ENCODE data around the gene IL1RAPL2.

The IL1RAPL2 gene

DNA sequence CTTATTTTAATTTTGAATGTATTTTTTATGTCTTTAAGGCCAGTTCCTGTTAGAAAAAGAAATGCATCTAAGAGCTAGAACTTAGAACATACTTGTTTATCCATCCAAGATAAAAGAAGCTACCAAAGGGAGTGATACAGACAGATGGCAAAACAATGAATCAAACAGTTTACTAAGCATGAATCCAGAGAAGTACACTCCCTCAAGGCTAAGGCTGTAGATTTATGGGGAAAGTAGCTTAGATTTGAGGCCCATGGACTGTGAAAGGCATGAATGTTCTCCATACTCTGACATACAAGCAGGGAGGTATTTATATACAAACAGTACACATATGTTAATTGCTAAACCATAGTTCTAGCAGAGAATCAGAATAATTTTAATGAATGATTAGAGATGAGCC lies 1001.1 kb downstream of the IL1RAPL2 start:
- H3K4me3 ChIP-seq (ENCODE audit: low read length), result no peak overlapping the region
- DNase-seq (ENCODE audit: low read depth), result no peak
- TF ChIP-seq, protein P1, sequence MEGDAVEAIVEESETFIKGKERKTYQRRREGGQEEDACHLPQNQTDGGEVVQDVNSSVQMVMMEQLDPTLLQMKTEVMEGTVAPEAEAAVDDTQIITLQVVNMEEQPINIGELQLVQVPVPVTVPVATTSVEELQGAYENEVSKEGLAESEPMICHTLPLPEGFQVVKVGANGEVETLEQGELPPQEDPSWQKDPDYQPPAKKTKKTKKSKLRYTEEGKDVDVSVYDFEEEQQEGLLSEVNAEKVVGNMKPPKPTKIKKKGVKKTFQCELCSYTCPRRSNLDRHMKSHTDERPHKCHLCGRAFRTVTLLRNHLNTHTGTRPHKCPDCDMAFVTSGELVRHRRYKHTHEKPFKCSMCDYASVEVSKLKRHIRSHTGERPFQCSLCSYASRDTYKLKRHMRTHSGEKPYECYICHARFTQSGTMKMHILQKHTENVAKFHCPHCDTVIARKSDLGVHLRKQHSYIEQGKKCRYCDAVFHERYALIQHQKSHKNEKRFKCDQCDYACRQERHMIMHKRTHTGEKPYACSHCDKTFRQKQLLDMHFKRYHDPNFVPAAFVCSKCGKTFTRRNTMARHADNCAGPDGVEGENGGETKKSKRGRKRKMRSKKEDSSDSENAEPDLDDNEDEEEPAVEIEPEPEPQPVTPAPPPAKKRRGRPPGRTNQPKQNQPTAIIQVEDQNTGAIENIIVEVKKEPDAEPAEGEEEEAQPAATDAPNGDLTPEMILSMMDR (conservative IDR thresholded peaks at IDR 0.05; ENCODE audit: low read depth, low read length), result no peak

DNA sequence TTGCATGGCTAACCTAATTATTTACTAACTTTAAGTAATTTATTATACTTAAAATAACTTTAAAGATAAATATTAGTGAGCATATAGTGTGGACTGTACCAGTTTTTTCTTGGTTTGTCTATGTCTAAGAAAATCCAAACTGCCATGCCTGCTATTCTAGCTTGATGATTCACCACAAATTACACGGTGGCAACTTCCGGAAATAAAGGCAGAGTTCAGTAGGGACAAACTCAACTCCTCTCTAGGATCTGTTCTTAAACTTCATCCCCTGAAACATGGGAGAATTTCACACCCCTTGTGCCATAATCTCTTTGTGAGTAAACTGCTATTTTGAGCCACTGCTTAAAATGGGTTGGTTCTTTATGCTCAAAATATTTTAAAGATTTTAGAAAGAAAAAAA lies 1042.7 kb downstream of the IL1RAPL2 start:
- DNase-seq (ENCODE audit: low read depth), result no peak
- TF ChIP-seq, protein P1 (conservative IDR thresholded peaks at IDR 0.05; ENCODE audit: low read depth, low read length), result no peak
- H3K4me3 ChIP-seq (ENCODE audit: low read length), result no peak overlapping the region

DNA sequence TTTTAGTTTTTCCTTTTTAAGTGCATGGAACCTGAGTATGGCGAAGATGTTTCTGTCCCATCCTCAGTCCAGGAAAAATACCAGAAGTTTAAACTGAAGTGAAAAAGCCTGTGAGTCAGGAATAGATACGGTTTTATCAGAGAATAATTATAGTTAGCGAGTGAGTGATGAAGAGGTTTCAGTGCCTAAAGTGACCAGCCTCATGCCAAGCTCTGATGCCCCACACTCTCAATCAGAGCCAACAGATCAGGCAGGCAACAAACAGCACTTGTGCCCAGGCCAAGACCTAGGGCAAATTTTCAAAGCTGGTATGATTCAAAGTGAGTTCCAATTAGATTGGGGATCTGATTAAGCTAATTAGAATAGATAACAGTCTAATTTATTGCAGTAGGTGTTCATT lies 1043.5 kb downstream of the IL1RAPL2 start:
- TF ChIP-seq, protein P1 (conservative IDR thresholded peaks at IDR 0.05; ENCODE audit: low read depth, low read length), result no peak

DNA sequence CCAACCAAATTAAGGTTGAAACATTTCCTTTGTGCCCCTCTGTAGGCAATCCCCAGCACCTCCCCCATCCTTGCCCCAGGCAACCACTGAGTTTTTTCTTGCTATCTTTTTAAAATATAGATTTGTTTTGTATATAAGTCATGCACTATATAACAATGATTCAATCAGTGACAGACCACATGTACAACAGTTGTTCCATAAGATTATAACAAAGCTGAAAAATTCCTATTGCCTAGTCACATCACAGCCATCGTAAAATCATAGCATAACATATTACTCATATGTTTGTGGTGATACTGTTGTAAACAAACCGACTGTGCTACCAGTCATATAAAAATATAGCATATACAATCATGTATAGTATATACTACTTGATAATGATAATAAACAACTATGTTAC lies 1044.4 kb downstream of the IL1RAPL2 start:
- H3K4me3 ChIP-seq (ENCODE audit: low read length), result no peak overlapping the region
- TF ChIP-seq, protein P1 (conservative IDR thresholded peaks at IDR 0.05; ENCODE audit: low read depth, low read length), result no peak
- no peak for DNase-seq (ENCODE audit: low read depth)

More for the DNA sequence above, 1043.5 kb downstream of the IL1RAPL2 start:
- no peak overlapping the region for H3K4me3 ChIP-seq (ENCODE audit: low read length)
- DNase-seq (ENCODE audit: low read depth), result no peak

DNA sequence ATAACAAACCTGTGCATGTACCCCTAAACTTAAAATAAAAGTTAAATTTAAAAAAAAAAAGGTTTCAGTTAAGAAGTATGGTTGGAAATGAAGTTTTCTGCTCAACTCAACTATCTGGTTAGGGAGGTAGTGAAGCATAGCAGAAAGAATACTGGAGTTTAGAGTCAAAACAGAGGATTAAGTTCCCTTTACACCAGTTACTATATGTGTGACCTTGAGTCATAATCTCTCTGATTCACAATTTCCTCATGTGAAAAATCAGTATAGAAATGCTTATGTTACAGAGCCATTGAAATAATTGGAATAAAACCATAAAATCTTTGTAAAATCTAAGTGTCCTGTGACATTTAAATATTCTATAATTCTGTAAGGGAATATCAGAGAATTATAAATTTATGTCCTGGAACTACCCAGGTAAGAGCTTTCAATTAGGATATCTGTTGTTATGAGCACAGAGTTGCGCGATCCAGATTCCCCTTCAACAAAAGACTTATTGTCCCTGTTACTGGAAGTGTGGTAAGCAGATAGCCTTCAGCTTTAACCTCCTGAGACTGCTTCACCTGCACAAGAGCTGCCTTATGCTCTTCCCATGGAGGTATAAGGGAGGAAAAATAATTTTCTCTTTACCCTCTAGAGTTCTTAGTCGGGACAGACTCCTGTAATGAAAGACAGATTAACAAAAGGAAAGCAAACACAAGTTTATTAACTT lies 1052.5 kb downstream of the IL1RAPL2 start:
- DNase-seq (ENCODE audit: low read depth), result peak; percentile 56
- TF ChIP-seq, protein P1 (conservative IDR thresholded peaks at IDR 0.05; ENCODE audit: low read depth, low read length), result no peak
- no peak overlapping the region for H3K4me3 ChIP-seq (ENCODE audit: low read length)

GRCh38 chrX:105634180-105634579 lies 1068.2 kb downstream of the IL1RAPL2 start:
- DNase-seq (ENCODE audit: low read depth), result no peak
- no peak overlapping the region for H3K4me3 ChIP-seq (ENCODE audit: low read length)
- TF ChIP-seq, protein P1 (conservative IDR thresholded peaks at IDR 0.05; ENCODE audit: low read depth, low read length), result no peak

- no peak for DNase-seq (ENCODE audit: low read depth)
- TF ChIP-seq, protein P1 (conservative IDR thresholded peaks at IDR 0.05; ENCODE audit: low read depth, low read length), result no peak
- H3K4me3 ChIP-seq (ENCODE audit: low read length), result no peak overlapping the region
Observed at GRCh38 chrX:105635794-105636193, 1069.8 kb downstream of the IL1RAPL2 start.

Data from retinal pigment epithelial cell (primary cell).